GM19463 (cell line): ENCODE results near the gene GNAI3.
A peak's percentile ranks its signal among the peaks of the same experiment; 100 is the strongest.

Experiments
- ATAC-seq: cut with Tn5 transposase; IDR thresholded peaks from one replicate; pipeline ENCODE4 v1.9.1; 2021; ENCODE audit warnings: mild to moderate bottlenecking, moderate library complexity; ENCODE audit not compliant: unreplicated experiment

Gene GNAI3

GRCh38 chr1:109592916-109593315 lies 44.5 kb downstream of the GNAI3 start:
- ATAC-seq: no peak

- no peak for ATAC-seq
Measured at GRCh38 chr1:109595531-109595930, 47.1 kb downstream of the GNAI3 start.

GRCh38 chr1:109598156-109598555 lies 49.7 kb downstream of the GNAI3 start:
- ATAC-seq: no peak

GRCh38 chr1:109598655-109599054 lies 50.2 kb downstream of the GNAI3 start:
- ATAC-seq: no peak

GRCh38 chr1:109603229-109603628 lies 54.8 kb downstream of the GNAI3 start:
- ATAC-seq: no peak

- no peak for ATAC-seq
Measured at GRCh38 chr1:109605381-109605780, 57.0 kb downstream of the GNAI3 start.

GRCh38 chr1:109609881-109610280 lies 61.5 kb downstream of the GNAI3 start:
- ATAC-seq: no peak

GRCh38 chr1:109610609-109611307 lies 62.3 kb downstream of the GNAI3 start:
- ATAC-seq: no peak

- ATAC-seq: no peak
Measured at GRCh38 chr1:109611308-109611990, 63.0 kb downstream of the GNAI3 start.

GRCh38 chr1:109613361-109614147 lies 65.1 kb downstream of the GNAI3 start:
- no peak for ATAC-seq

- no peak for ATAC-seq
Measured at GRCh38 chr1:109615879-109616278, 67.5 kb downstream of the GNAI3 start.

GRCh38 chr1:109616391-109616790 lies 68.0 kb downstream of the GNAI3 start:
- ATAC-seq: no peak

- no peak for ATAC-seq
Measured at GRCh38 chr1:109617291-109617801, 68.9 kb downstream of the GNAI3 start.

GRCh38 chr1:109618661-109619575 lies 70.5 kb downstream of the GNAI3 start:
- ATAC-seq: no peak

- ATAC-seq: peak; percentile 55
Measured at GRCh38 chr1:109619576-109620400, 71.4 kb downstream of the GNAI3 start, which contains the start of the genes AMPD2 and GNAT2. AMPD2 (plus strand) TSS chr1:109619837; CDS start chr1:109621176, 1,339 bp downstream. GNAT2 (minus strand) TSS chr1:109619616; CDS start chr1:109612870, 6,746 bp downstream.

GRCh38 chr1:109620401-109620791 lies 72.0 kb downstream of the GNAI3 start:
- ATAC-seq: no peak

- peak; percentile 82 for ATAC-seq
Measured at GRCh38 chr1:109620841-109621286, 72.4 kb downstream of the GNAI3 start.

GRCh38 chr1:109621379-109622136 lies 73.1 kb downstream of the GNAI3 start:
- no peak for ATAC-seq
